ELR (cell line): Measurements from ENCODE around the gene GPSM1.

Experiments
- DNase-seq: peaks from one replicate; pipeline ENCODE4 v3.0.0-alpha.2; 2015; ENCODE audit warnings: low read depth

Gene GPSM1

GRCh38 chr9:136375096-136375495 lies 47.8 kb downstream of the GPSM1 start:
- no peak for DNase-seq

GRCh38 chr9:136376457-136376856 lies 49.1 kb downstream of the GPSM1 start:
- DNase-seq = no peak

GRCh38 chr9:136377341-136378169 lies 50.2 kb downstream of the GPSM1 start:
- no peak for DNase-seq

- no peak for DNase-seq
Observed at GRCh38 chr9:136378170-136379002, 51.0 kb downstream of the GPSM1 start.

- no peak for DNase-seq
Observed at GRCh38 chr9:136379003-136379287, 51.6 kb downstream of the GPSM1 start.

GRCh38 chr9:136379401-136379800 lies 52.1 kb downstream of the GPSM1 start:
- no peak for DNase-seq

- DNase-seq = no peak
Observed at GRCh38 chr9:136379891-136380290, 52.6 kb downstream of the GPSM1 start.

- DNase-seq = no peak
Observed at GRCh38 chr9:136380381-136380780, 53.0 kb downstream of the GPSM1 start.

- no peak for DNase-seq
Observed at GRCh38 chr9:136381311-136381710, 54.0 kb downstream of the GPSM1 start.

GRCh38 chr9:136381966-136382513 lies 54.7 kb downstream of the GPSM1 start:
- DNase-seq = no peak

- no peak for DNase-seq
Observed at GRCh38 chr9:136383436-136383835, 56.1 kb downstream of the GPSM1 start.

- no peak for DNase-seq
Observed at GRCh38 chr9:136385015-136385414, 57.7 kb downstream of the GPSM1 start.

GRCh38 chr9:136386018-136386417 lies 58.7 kb downstream of the GPSM1 start:
- no peak for DNase-seq

- no peak for DNase-seq
Observed at GRCh38 chr9:136387217-136387616, 59.9 kb downstream of the GPSM1 start.

- no peak for DNase-seq
Observed at GRCh38 chr9:136389396-136389795, 62.1 kb downstream of the GPSM1 start.

- DNase-seq = no peak
Observed at GRCh38 chr9:136391737-136392537, 64.6 kb downstream of the GPSM1 start.

GRCh38 chr9:136392538-136393449 lies 65.5 kb downstream of the GPSM1 start:
- no peak for DNase-seq

GRCh38 chr9:136393531-136393930 lies 66.2 kb downstream of the GPSM1 start:
- DNase-seq = no peak

GRCh38 chr9:136394312-136395019 lies 67.1 kb downstream of the GPSM1 start:
- no peak for DNase-seq

GRCh38 chr9:136395020-136395340 lies 67.6 kb downstream of the GPSM1 start:
- DNase-seq = no peak
